ENCODE measurements around the gene OGFOD2. TPM values are rescaled to one million over a fixed set of nuclear protein-coding genes. Genes with fewer than 3 reads are reported as not detected.
"Not testable (repeated sequence)": the region's sequence is repeated elsewhere in the genome, so short reads cannot be mapped to it uniquely, and the experiment has no call there.

Gene OGFOD2
- 10 to 100 TPM in 3 of 4 donors, 1 to 10 TPM in 1; 10.0 to 22.9 (median 13.8) TPM for polyA plus RNA-seq (ENCODE audit: insufficient read length in 4 of 4)

GRCh38 chr12:122974892-122975789 lies at the start of gene OGFOD2:
TSS of gene OGFOD2 (plus strand) at chr12:122975244. CDS start at chr12:122975252, 8 bp downstream.
- DNase-seq (ENCODE audit: low read depth in 4 of 4, low spot score in 3 of 4), result peak; percentile 78 to 82 (median 81)

GRCh38 chr12:122927756-122928403 lies 47.2 kb upstream of the OGFOD2 start:
- DNase-seq (ENCODE audit: low read depth in 4 of 4, low spot score in 3 of 4), result no peak

- DNase-seq (ENCODE audit: low read depth in 4 of 4, low spot score in 3 of 4), result no peak
Measured at GRCh38 chr12:122928404-122929147, 46.5 kb upstream of the OGFOD2 start.

GRCh38 chr12:122929148-122929538 lies 45.9 kb upstream of the OGFOD2 start:
- DNase-seq (ENCODE audit: low read depth in 4 of 4, low spot score in 3 of 4), result no peak

- DNase-seq (ENCODE audit: low read depth in 4 of 4, low spot score in 3 of 4), result no peak
Measured at GRCh38 chr12:122929812-122930211, 45.2 kb upstream of the OGFOD2 start.

- DNase-seq (ENCODE audit: low read depth in 4 of 4, low spot score in 3 of 4), result no peak
Measured at GRCh38 chr12:122932207-122932606, 42.8 kb upstream of the OGFOD2 start.

- no peak for DNase-seq (ENCODE audit: low read depth in 4 of 4, low spot score in 3 of 4)
Measured at GRCh38 chr12:122934722-122935121, 40.3 kb upstream of the OGFOD2 start.

- no peak for DNase-seq (ENCODE audit: low read depth in 4 of 4, low spot score in 3 of 4)
Measured at GRCh38 chr12:122935318-122935717, 39.7 kb upstream of the OGFOD2 start.

- DNase-seq (ENCODE audit: low read depth in 4 of 4, low spot score in 3 of 4), result no peak
Measured at GRCh38 chr12:122937622-122938091, 37.4 kb upstream of the OGFOD2 start.

GRCh38 chr12:122939125-122939524 lies 35.9 kb upstream of the OGFOD2 start:
- DNase-seq (ENCODE audit: low read depth in 4 of 4, low spot score in 3 of 4), result no peak

GRCh38 chr12:122941351-122941750 lies 33.7 kb upstream of the OGFOD2 start:
- not testable (repeated sequence) for DNase-seq (ENCODE audit: low read depth in 4 of 4, low spot score in 3 of 4)

GRCh38 chr12:122942637-122943036 lies 32.4 kb upstream of the OGFOD2 start:
- DNase-seq (ENCODE audit: low read depth in 4 of 4, low spot score in 3 of 4), result no peak

- DNase-seq (ENCODE audit: low read depth in 4 of 4, low spot score in 3 of 4), result no peak
Measured at GRCh38 chr12:122943196-122943595, 31.8 kb upstream of the OGFOD2 start.

- DNase-seq (ENCODE audit: low read depth in 4 of 4, low spot score in 3 of 4), result no peak
Measured at GRCh38 chr12:122944605-122945592, 30.1 kb upstream of the OGFOD2 start.

- no peak for DNase-seq (ENCODE audit: low read depth in 4 of 4, low spot score in 3 of 4)
Measured at GRCh38 chr12:122946690-122947341, 28.2 kb upstream of the OGFOD2 start.

- DNase-seq (ENCODE audit: low read depth in 4 of 4, low spot score in 3 of 4), result no peak
Measured at GRCh38 chr12:122947352-122947792, 27.7 kb upstream of the OGFOD2 start.

GRCh38 chr12:122948605-122949004 lies 26.4 kb upstream of the OGFOD2 start:
- DNase-seq (ENCODE audit: low read depth in 4 of 4, low spot score in 3 of 4), result no peak

GRCh38 chr12:122949405-122949804 lies 25.6 kb upstream of the OGFOD2 start:
- no peak for DNase-seq (ENCODE audit: low read depth in 4 of 4, low spot score in 3 of 4)

Data from left renal pelvis (tissue), 4 donors.